Osteoblast (primary cell): ENCODE results near the gene TRIM38. TPM values are rescaled to one million over a fixed set of nuclear protein-coding genes. Genes with fewer than 3 reads are reported as not detected.
A peak's percentile ranks its signal among the peaks of the same experiment; 100 is the strongest.

Experiments used
- DNase-seq: peaks from one replicate; pipeline ENCODE4 v3.0.0; 2011; ENCODE audit warnings: low spot score, mixed read lengths; ENCODE audit not compliant: insufficient read length; ENCODE audit errors: missing footprints
- H2AFZ ChIP-seq: 2 replicates; pipeline ENCODE4 v1.6.0; 2011; ENCODE audit warnings: mild to moderate bottlenecking, low read length
- H3K27ac ChIP-seq: 2 replicates; pipeline ENCODE4 v1.5.1; 2011; ENCODE audit warnings: mild to moderate bottlenecking, low read depth, low read length, moderate library complexity
- H3K27me3 ChIP-seq: 2 replicates; pipeline ENCODE4 v1.6.0; 2012; ENCODE audit warnings: mild to moderate bottlenecking, control low read depth, inconsistent platforms, low read length, moderate library complexity; ENCODE audit not compliant: insufficient read depth
- H3K36me3 ChIP-seq: 2 replicates; pipeline ENCODE4 v1.5.1; 2011; ENCODE audit warnings: mild to moderate bottlenecking, low read length, control low read depth, moderate library complexity; ENCODE audit not compliant: insufficient read depth
- H3K4me1 ChIP-seq: 2 replicates; pipeline ENCODE4 v1.5.1; 2011; ENCODE audit warnings: mild to moderate bottlenecking, low read length, control low read depth, moderate library complexity; ENCODE audit not compliant: insufficient read depth
- H3K4me2 ChIP-seq: 2 replicates; pipeline ENCODE4 v1.6.0; 2011; ENCODE audit warnings: mild to moderate bottlenecking, low read length; ENCODE audit not compliant: insufficient read depth
- H3K4me3 ChIP-seq: fragments of 200-600 bp; sonication (generic); 3 replicates; pipeline ENCODE4 v1.5.1; 2012; ENCODE audit warnings: mild to moderate bottlenecking, low read length, inconsistent platforms; ENCODE audit not compliant: insufficient read depth
- H3K79me2 ChIP-seq: 2 replicates; pipeline ENCODE4 v1.6.0; 2012; ENCODE audit warnings: mild to moderate bottlenecking, low read length, control low read depth, inconsistent platforms; ENCODE audit not compliant: insufficient read depth
- H3K9me3 ChIP-seq: 2 replicates; pipeline ENCODE4 v1.5.1; 2011; ENCODE audit warnings: low read depth, low read length, control low read depth
- H4K20me1 ChIP-seq: 2 replicates; pipeline ENCODE4 v1.6.0; 2012; ENCODE audit warnings: mild to moderate bottlenecking, low read length, control low read depth; ENCODE audit not compliant: insufficient read depth
- total RNA-seq: library from RNA; depleted of rRNA; stranded (reverse); fragments of >200 nt; gene quantifications from 2 replicates; pipeline ENCODE4 v1.2.3, GENCODE V29; 2012
- TF ChIP-seq, protein P1 (sequence below): IDR thresholded peaks from 2 replicates; pipeline ENCODE4 v1.5.1; 2011; ENCODE audit warnings: mild to moderate bottlenecking, low read depth, low read length, moderate library complexity; ENCODE audit errors: extremely low read depth

Gene TRIM38
- total RNA-seq, 1 donor: 13.0 TPM

- peak overlapping the region; percentile 82 for H3K27ac ChIP-seq
- H3K4me1 ChIP-seq: peaks cover 25% of the 10 kb centered on the region
Observed at GRCh38 chr6:26016963-26017631, 54.5 kb downstream of the TRIM38 start.

GRCh38 chr6:26017632-26017966 lies 55.0 kb downstream of the TRIM38 start:
- Histone ChIP-seq H2AFZ (peak overlapping the region; percentile 96), H3K9me3 (no peaks in the 10 kb centered on the region), H3K4me1 (peaks cover 25% of the 10 kb centered on the region), H3K27me3 (no peaks in the 10 kb centered on the region), H3K4me3 (peak overlapping the region; percentile 70), H3K79me2 (no peaks in the 10 kb centered on the region), H3K27ac (peak overlapping the region; percentile 82), H4K20me1 (no peaks in the 10 kb centered on the region), H3K4me2 (peak overlapping the region; percentile 94), H3K36me3 (no peaks in the 10 kb centered on the region)
- TF ChIP-seq, protein P1, sequence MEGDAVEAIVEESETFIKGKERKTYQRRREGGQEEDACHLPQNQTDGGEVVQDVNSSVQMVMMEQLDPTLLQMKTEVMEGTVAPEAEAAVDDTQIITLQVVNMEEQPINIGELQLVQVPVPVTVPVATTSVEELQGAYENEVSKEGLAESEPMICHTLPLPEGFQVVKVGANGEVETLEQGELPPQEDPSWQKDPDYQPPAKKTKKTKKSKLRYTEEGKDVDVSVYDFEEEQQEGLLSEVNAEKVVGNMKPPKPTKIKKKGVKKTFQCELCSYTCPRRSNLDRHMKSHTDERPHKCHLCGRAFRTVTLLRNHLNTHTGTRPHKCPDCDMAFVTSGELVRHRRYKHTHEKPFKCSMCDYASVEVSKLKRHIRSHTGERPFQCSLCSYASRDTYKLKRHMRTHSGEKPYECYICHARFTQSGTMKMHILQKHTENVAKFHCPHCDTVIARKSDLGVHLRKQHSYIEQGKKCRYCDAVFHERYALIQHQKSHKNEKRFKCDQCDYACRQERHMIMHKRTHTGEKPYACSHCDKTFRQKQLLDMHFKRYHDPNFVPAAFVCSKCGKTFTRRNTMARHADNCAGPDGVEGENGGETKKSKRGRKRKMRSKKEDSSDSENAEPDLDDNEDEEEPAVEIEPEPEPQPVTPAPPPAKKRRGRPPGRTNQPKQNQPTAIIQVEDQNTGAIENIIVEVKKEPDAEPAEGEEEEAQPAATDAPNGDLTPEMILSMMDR: peak; percentile 56
- peak; percentile 92 for DNase-seq

More at GRCh38 chr6:26016963-26017631, 54.5 kb downstream of the TRIM38 start:
- Histone ChIP-seq H2AFZ (peak overlapping the region; percentile 96), H3K27me3 (no peaks in the 10 kb centered on the region), H3K36me3 (no peaks in the 10 kb centered on the region), H4K20me1 (no peaks in the 10 kb centered on the region), H3K4me2 (peak overlapping the region; percentile 94), H3K9me3 (no peaks in the 10 kb centered on the region), H3K79me2 (no peaks in the 10 kb centered on the region), H3K4me3 (peak overlapping the region; percentile 70)
- DNase-seq: peak; percentile 69
- TF ChIP-seq, protein P1: no peak

- peak overlapping the region; percentile 93 for H3K4me2 ChIP-seq
- DNase-seq: no peak
Observed at GRCh38 chr6:26019261-26019830, 56.7 kb downstream of the TRIM38 start.

GRCh38 chr6:26019967-26020328 lies 57.3 kb downstream of the TRIM38 start:
- no peak for DNase-seq
- Histone ChIP-seq H3K9me3 (no peaks in the 10 kb centered on the region), H2AFZ (peak overlapping the region; percentile 55), H3K27me3 (no peaks in the 10 kb centered on the region), H3K79me2 (no peaks in the 10 kb centered on the region), H4K20me1 (no peaks in the 10 kb centered on the region), H3K4me3 (peak overlapping the region; percentile 79), H3K36me3 (no peaks in the 10 kb centered on the region), H3K27ac (peak overlapping the region; percentile 97), H3K4me1 (peaks cover 25% of the 10 kb centered on the region), H3K4me2 (peak overlapping the region; percentile 93)
- TF ChIP-seq, protein P1: no peak

More at GRCh38 chr6:26019261-26019830, 56.7 kb downstream of the TRIM38 start:
- no peaks in the 10 kb centered on the region for H3K79me2 ChIP-seq
- no peaks in the 10 kb centered on the region for H3K36me3 ChIP-seq
- peak overlapping the region; percentile 64 for H2AFZ ChIP-seq
- no peaks in the 10 kb centered on the region for H4K20me1 ChIP-seq
- TF ChIP-seq, protein P1: no peak
- H3K4me3 ChIP-seq: peak overlapping the region; percentile 79
- H3K4me1 ChIP-seq: peaks cover 25% of the 10 kb centered on the region
- no peaks in the 10 kb centered on the region for H3K9me3 ChIP-seq
- no peaks in the 10 kb centered on the region for H3K27me3 ChIP-seq
- peak overlapping the region; percentile 97 for H3K27ac ChIP-seq
